K562 (cell line): ENCODE measurements around the gene STK32C. TPM values are rescaled to one million over a fixed set of nuclear protein-coding genes. Genes with fewer than 3 reads are reported as not detected.

ENCODE experiments used
- CC2D1A ChIP-seq: fragments of 450-650 bp; IDR thresholded peaks from 2 replicates; pipeline ENCODE4 v1.6.1; 2017; ENCODE audit warnings: mild to moderate bottlenecking
- CTBP1 ChIP-seq: fragments of 450-650 bp; IDR thresholded peaks from 2 replicates; pipeline ENCODE4 v1.6.1; 2016; ENCODE audit warnings: borderline replicate concordance
- CUX1 ChIP-seq: fragments of 200-800 bp; sonication (Bioruptor generic); IDR thresholded peaks from 2 replicates; pipeline ENCODE4 v1.6.1; 2016; ENCODE audit warnings: missing genetic modification characterization, missing compliant biosample characterization
- FOXK2 ChIP-seq, 2 experiments: fragments of 450-650 bp; IDR thresholded peaks in 1 of 2; conservative IDR thresholded peaks in 1 of 2; 2 replicates each; pipeline ENCODE4 v1.6.1; 2016; ENCODE audit warnings: low read depth in 2 of 2, mild to moderate bottlenecking in 1 of 2
- MYNN ChIP-seq, 2 experiments: sonication (generic); formaldehyde crosslinking in 1 of 2; IDR thresholded peaks; 2 replicates each; pipeline versions ENCODE4 v1.5.0 to v1.6.1; 2016 to 2020; ENCODE audit warnings: antibody characterized with exemption in 1 of 2, missing genetic modification reagents in 1 of 2
- POLR2A ChIP-seq: fragments of 450-650 bp; conservative IDR thresholded peaks from 2 replicates; pipeline ENCODE4 v1.6.1; 2016
- POLR2AphosphoS2 ChIP-seq: IDR thresholded peaks from 2 replicates; pipeline ENCODE4 v1.6.1; 2012; ENCODE audit warnings: low read length, improper control_type of control experiment
- SMC3 ChIP-seq: conservative IDR thresholded peaks from 2 replicates; pipeline ENCODE4 v1.6.1; 2011; ENCODE audit warnings: low read depth, low read length, improper control_type of control experiment; ENCODE audit not compliant: insufficient read depth
- THRA ChIP-seq: fragments of 450-650 bp; IDR thresholded peaks from 2 replicates; pipeline ENCODE4 v1.6.1; 2017; ENCODE audit warnings: mild to moderate bottlenecking, moderate library complexity
- polyA plus RNA-seq, 8 experiments: library from polyadenylated mRNA; depleted of rRNA in 4 of 8; stranded (reverse) in 5 of 8; unstranded in 3 of 8; fragments of >200 nt; fragmentation: Nextera tagmentation in 2 of 8; fragmentation: Illumina TruSeq in 1 of 8; extraction: Ambion mirVana in 2 of 8; extraction: Trizol in 1 of 8; gene quantifications; 2 replicates each; pipeline versions ENCODE4 v1.2.1 to v1.2.3, GENCODE V29; 2011 to 2014; ENCODE audit warnings: inconsistent platforms in 1 of 8, missing spikeins in 1 of 8
- total RNA-seq, 7 experiments: library from RNA; depleted of rRNA in 6 of 7; stranded (reverse); fragments of >200 nt in 6 of 7; fragmentation: Illumina TruSeq in 2 of 7; extraction: Trizol in 2 of 7; gene quantifications; 2 replicates each; pipeline versions ENCODE4 v1.2.1 to v1.2.3, GENCODE V29; 2011 to 2021; ENCODE audit warnings: low replicate concordance in 1 of 7
- TF ChIP-seq, protein P1 (sequence below): fragments of 450-650 bp; IDR thresholded peaks from 2 replicates; pipeline ENCODE4 v1.6.1; 2016; ENCODE audit warnings: mild to moderate bottlenecking, moderate library complexity

Gene STK32C
- total and polyA plus RNA-seq, 9 of the 15 experiments (the other 6 are each of a cell fraction or from before 2014, with no cell fraction given) = 1.5 to 20.9 (median 6.5) TPM

- TF ChIP-seq, protein P1, sequence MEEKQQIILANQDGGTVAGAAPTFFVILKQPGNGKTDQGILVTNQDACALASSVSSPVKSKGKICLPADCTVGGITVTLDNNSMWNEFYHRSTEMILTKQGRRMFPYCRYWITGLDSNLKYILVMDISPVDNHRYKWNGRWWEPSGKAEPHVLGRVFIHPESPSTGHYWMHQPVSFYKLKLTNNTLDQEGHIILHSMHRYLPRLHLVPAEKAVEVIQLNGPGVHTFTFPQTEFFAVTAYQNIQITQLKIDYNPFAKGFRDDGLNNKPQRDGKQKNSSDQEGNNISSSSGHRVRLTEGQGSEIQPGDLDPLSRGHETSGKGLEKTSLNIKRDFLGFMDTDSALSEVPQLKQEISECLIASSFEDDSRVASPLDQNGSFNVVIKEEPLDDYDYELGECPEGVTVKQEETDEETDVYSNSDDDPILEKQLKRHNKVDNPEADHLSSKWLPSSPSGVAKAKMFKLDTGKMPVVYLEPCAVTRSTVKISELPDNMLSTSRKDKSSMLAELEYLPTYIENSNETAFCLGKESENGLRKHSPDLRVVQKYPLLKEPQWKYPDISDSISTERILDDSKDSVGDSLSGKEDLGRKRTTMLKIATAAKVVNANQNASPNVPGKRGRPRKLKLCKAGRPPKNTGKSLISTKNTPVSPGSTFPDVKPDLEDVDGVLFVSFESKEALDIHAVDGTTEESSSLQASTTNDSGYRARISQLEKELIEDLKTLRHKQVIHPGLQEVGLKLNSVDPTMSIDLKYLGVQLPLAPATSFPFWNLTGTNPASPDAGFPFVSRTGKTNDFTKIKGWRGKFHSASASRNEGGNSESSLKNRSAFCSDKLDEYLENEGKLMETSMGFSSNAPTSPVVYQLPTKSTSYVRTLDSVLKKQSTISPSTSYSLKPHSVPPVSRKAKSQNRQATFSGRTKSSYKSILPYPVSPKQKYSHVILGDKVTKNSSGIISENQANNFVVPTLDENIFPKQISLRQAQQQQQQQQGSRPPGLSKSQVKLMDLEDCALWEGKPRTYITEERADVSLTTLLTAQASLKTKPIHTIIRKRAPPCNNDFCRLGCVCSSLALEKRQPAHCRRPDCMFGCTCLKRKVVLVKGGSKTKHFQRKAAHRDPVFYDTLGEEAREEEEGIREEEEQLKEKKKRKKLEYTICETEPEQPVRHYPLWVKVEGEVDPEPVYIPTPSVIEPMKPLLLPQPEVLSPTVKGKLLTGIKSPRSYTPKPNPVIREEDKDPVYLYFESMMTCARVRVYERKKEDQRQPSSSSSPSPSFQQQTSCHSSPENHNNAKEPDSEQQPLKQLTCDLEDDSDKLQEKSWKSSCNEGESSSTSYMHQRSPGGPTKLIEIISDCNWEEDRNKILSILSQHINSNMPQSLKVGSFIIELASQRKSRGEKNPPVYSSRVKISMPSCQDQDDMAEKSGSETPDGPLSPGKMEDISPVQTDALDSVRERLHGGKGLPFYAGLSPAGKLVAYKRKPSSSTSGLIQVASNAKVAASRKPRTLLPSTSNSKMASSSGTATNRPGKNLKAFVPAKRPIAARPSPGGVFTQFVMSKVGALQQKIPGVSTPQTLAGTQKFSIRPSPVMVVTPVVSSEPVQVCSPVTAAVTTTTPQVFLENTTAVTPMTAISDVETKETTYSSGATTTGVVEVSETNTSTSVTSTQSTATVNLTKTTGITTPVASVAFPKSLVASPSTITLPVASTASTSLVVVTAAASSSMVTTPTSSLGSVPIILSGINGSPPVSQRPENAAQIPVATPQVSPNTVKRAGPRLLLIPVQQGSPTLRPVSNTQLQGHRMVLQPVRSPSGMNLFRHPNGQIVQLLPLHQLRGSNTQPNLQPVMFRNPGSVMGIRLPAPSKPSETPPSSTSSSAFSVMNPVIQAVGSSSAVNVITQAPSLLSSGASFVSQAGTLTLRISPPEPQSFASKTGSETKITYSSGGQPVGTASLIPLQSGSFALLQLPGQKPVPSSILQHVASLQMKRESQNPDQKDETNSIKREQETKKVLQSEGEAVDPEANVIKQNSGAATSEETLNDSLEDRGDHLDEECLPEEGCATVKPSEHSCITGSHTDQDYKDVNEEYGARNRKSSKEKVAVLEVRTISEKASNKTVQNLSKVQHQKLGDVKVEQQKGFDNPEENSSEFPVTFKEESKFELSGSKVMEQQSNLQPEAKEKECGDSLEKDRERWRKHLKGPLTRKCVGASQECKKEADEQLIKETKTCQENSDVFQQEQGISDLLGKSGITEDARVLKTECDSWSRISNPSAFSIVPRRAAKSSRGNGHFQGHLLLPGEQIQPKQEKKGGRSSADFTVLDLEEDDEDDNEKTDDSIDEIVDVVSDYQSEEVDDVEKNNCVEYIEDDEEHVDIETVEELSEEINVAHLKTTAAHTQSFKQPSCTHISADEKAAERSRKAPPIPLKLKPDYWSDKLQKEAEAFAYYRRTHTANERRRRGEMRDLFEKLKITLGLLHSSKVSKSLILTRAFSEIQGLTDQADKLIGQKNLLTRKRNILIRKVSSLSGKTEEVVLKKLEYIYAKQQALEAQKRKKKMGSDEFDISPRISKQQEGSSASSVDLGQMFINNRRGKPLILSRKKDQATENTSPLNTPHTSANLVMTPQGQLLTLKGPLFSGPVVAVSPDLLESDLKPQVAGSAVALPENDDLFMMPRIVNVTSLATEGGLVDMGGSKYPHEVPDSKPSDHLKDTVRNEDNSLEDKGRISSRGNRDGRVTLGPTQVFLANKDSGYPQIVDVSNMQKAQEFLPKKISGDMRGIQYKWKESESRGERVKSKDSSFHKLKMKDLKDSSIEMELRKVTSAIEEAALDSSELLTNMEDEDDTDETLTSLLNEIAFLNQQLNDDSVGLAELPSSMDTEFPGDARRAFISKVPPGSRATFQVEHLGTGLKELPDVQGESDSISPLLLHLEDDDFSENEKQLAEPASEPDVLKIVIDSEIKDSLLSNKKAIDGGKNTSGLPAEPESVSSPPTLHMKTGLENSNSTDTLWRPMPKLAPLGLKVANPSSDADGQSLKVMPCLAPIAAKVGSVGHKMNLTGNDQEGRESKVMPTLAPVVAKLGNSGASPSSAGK = peak; percentile 55
- no peak for TF ChIP-seq THRA
- TF ChIP-seq FOXK2 (conservative IDR thresholded peaks at IDR 0.05 in 1 of 2, IDR thresholded peaks at IDR 0.05 in 1 of 2; ENCODE audit: low read depth in 2 of 2) = no peak
- TF ChIP-seq POLR2A = no peak
- TF ChIP-seq SMC3 = peak; percentile 89
- TF ChIP-seq MYNN (IDR thresholded peaks at IDR 0.05) = no peak
- TF ChIP-seq MYNN (CRISPR knock-in tag; IDR thresholded peaks at IDR 0.05) = no peak
- no peak for TF ChIP-seq CUX1
- peak; percentile 47; the same call in 1 of the 2 replicates for TF ChIP-seq CC2D1A
- TF ChIP-seq POLR2AphosphoS2 = no peak
- 0 out of 2 replicates have a peak, but pooled peaks have one; percentile 18 for TF ChIP-seq CTBP1
These were observed 84.6 kb downstream of the STK32C start (continued) for GRCh38 chr10:132223156-132223590.
